Measurements from ENCODE around the gene MYLK4.

MYLK4 gene

DNA sequence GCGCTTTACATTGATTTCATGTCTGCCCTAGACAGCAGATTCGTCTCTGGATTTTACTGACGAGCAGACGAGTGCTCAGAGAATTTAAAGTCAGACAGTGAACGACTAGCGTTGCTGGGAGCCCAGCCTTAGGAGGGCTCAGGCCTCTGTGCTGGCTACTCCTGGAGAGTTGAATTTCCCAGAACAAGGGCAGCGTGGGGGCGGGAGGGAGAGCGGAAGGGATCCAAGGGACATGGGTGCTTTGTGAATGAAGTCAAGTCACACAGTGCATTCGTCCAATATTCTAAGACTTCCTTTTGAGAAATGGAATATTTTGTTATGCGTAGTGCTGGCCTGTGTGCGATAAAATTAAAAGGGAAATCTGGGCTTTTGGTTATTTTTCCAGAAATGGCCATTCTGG is 126.5 kb downstream of the MYLK4 start:
- no peak for DNase-seq

GRCh38 chr6:2623295-2623694 is 127.4 kb downstream of the MYLK4 start:
- no peak for DNase-seq

GRCh38 chr6:2622671-2623070 is 128.1 kb downstream of the MYLK4 start:
- DNase-seq: no peak

DNA sequence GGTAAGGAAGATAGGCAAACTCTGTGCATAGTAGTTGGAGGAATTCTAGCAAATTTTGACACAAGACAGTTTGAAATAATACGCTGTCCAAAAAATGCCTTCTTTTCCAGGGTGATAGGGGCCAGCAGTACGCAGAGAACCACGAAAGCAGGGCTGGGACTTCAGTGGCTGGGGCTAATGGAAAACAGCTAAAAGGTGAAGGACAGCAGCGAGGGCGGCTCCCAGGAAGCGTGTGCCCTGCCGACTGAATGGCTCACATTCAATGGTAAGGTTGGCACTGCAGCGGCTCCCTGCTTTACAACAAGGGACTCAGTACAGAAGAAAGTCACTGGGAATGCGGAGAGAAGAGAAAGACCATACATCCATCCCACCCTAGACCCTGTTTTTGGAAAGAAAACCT is 131.1 kb downstream of the MYLK4 start:
- DNase-seq: no peak

DNA sequence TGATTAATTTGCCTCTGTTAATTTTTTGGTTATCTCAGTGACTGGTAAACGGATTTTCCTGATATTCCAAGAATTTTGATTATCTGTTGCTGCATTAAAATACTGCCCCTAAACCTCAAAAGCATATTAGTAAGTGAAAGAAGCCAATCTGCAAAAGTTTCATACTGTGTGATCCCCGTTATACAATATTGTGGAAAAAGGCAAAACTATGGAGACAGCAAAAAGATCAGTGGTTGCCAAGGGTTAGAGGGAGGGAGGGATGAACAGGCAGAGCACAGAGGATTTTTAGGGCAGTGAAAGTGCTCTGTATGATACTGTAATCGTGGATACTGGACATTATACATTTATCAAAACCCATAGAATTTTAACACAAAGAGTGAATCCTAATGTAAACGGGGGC is 133.0 kb downstream of the MYLK4 start:
- no peak for DNase-seq

DNA sequence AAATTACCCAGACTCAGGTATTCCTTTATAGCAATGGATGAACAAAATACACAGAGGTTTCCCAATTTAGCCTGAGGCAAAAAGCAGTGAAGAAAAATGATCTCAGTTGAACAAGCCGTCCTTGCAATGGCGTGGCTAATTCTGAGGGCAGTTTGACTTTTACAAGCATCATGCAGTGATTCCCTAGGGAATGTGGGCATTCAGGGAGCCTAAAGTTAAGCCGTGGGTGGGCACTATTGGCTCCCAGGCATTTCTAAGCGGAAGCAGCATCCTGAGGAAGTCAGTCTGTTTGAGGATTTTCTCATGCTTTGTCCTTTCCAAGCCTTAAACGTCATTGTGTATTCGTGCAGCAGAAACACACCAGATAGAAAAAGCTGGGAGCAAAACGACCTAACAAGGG is 133.9 kb downstream of the MYLK4 start:
- no peak for DNase-seq

DNA sequence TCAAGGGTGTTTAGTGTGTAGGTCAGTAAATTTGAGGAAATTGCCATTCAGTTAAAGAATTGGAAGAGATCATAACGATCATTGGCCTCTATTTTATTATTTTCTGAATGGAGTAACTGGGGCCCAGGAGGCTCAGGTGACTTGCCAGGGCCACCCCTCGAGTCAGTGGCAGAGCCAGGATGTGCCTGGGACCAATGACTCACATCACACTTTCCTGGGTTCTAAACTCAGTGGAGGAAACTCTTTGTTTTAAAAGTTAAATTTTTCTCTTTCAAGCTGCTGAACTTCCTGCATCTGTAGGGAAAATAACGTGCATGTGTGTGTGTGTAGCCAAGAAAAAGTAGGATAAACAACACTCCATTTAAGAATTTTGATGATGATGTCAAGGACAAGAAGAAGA is 135.5 kb downstream of the MYLK4 start:
- no peak for DNase-seq

- DNase-seq: no peak
Measured at GRCh38 chr6:2614846-2615245, 135.9 kb downstream of the MYLK4 start.

DNA sequence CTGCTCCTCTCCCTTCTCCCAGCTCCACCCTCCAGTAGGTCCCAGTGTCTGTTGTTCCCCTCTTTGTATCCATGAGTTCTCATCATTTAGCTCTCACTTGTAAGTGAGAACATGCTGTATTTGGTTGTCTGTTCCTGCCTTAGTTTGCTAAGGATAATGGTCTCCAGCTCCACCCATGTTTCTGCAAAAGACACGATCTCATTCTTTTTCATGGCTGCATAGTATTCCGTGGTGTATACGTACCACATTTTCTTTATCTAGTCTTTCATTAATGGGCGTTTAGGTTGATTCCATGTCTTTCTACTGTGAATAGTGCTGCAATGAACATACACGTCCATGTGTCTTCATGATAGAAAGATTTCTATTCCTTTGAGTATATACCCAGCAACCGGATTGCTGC is 136.6 kb downstream of the MYLK4 start:
- no peak for DNase-seq

All from cortex of kidney (tissue), 1 donor.